SKM-1 treated with dmso at 0.1 percent for 144 hours (cell line): Measurements from ENCODE around the gene AKR7A2.
"Not testable (repeated sequence)": the region's sequence is repeated elsewhere in the genome, so short reads cannot be mapped to it uniquely, and the experiment has no call there.

Source experiments
- DNase-seq: peaks from one replicate; lab custom pipeline; 2025; ENCODE audit not compliant: unreplicated experiment; lab: John Stamatoyannopoulos, UW

Gene AKR7A2

DNA sequence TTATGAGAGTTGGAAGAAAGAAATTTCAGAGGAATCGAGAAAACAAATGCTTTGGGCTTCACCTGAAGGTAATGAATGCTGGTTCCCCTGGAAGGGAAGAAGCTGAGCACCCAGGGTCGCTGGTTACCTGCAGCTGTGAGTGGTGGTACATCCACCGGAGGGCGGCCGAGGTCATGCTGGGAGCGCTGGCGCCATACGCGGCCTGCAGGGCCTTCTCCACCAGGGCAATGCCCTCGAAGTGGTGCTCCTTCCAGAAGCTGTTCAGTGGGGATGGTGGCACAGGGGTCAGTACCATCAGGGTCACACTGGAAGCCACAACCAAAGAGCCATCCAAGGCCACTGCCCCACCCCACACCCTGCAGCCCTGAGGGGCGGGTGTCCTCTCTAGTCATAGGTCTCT lies 43.5 kb downstream of the AKR7A2 start:
- no peak for DNase-seq

DNA sequence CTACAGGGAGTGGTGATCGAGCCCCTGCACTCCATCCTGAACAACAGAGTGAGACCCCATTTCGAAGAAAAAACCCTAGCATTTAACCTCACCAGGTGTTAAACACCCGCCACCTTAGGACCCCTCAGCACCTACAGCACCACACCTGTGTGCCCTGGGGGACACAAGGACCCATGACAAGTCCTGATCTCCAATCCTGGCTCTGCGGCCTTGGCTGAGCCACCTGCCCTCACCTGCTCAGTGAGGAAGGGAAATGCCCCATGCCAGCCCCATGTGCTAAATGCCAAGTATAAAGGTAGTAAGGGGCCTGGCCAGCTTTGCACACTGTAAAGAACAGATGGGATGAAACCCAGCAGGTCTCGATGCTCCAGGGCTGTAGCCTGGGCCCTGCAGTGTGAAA lies 49.2 kb downstream of the AKR7A2 start:
- no peak for DNase-seq

GRCh38 chr1:19262047-19262446 lies 49.9 kb downstream of the AKR7A2 start:
- DNase-seq = no peak

DNA sequence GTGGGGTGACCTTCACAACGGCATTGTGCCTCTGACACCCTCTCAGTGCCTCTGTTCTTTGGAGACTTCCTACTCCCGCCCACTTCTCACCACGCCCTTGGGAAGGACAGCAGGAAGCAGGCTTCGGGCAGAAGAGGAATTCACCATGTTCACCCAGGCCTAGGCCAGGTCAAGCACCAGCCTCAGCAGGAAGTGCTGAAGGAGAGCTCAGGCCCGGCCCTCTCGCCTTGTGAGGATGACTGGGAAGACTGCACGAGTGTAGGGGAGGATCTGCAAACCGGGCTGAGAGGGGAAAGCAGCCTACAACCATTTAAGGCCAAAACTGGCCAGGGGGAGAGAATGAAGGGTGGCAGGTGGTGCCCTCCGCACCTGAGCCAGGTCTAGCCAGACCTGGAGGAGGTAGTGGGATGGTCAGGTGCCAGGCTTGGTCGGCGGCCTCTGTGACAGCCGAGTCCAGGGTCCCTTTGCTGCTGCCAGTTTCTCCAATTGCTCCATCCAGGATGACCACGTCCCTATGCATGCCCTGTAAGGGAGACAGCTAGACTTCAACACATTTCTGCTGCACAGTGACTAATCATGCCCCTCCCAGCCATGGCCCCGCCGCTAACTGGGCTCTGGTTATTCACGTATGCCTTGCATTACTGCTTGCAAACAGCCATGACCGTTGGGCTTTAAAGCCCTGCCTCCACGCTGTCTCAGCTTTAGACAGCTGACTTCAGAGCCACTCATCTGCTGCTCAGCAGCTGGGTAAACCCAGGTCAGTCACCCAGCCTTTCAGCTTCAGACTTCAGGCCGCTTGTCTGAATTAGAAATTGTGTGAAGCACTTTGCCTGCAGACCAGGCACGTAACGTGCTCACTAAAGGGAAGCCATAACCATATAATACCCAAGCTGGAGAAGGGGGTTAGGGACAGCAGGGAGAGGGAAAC lies 51.5 kb downstream of the AKR7A2 start:
- DNase-seq = no peak

DNA sequence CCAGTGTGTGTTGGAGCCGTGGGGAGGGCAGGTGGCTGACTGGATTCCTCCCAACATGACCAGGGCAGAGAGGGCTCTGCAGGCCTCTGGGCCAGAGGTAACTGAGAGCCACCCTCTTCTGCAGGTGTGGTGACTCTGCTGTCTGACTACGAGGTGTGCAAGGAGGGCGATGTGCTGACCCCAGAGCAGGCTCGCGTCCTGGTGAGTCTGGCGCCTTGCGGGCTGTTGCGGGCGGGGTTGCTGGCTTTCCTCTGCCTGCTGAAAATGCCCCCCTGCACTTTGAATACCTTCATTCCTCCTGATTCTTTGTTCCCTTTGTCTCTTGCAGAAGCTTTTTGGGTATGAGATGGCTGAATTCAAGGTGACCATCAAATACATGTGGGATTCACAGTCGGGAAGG lies 53.6 kb downstream of the AKR7A2 start:
- no peak for DNase-seq

GRCh38 chr1:19257178-19257914 lies 54.6 kb downstream of the AKR7A2 start:
- no peak for DNase-seq

- DNase-seq = not testable (repeated sequence)
Observed at GRCh38 chr1:19256301-19256700, 55.6 kb downstream of the AKR7A2 start.

DNA sequence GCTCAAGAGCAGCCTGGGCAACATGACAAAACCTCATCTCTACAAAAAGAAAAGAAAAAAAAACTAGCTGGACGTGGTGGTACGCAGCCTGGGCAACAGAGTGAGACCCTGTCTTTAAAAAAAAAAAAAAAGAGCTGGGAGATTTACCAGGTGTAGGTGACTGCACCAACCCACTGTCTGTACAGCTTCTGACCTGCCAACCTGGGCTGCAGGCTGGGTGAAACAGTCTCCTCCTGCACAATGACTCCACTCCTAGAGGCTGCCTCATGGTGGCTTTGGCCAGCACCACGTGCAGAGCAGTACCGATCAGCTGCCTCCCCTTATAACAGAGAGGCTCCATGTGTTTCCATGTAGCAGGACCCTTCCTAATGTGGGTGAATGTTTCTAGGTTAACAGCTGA lies 56.7 kb downstream of the AKR7A2 start:
- no peak for DNase-seq

- no peak for DNase-seq
Observed at GRCh38 chr1:19254416-19254815, 57.5 kb downstream of the AKR7A2 start.
